ENCODE measurements around the gene DENND1A. TPM values are rescaled to one million over a fixed set of nuclear protein-coding genes. Genes with fewer than 3 reads are reported as not detected.

The DENND1A gene
- total RNA-seq, 1 donor from 2014 or later, result 48.1 TPM

DNA sequence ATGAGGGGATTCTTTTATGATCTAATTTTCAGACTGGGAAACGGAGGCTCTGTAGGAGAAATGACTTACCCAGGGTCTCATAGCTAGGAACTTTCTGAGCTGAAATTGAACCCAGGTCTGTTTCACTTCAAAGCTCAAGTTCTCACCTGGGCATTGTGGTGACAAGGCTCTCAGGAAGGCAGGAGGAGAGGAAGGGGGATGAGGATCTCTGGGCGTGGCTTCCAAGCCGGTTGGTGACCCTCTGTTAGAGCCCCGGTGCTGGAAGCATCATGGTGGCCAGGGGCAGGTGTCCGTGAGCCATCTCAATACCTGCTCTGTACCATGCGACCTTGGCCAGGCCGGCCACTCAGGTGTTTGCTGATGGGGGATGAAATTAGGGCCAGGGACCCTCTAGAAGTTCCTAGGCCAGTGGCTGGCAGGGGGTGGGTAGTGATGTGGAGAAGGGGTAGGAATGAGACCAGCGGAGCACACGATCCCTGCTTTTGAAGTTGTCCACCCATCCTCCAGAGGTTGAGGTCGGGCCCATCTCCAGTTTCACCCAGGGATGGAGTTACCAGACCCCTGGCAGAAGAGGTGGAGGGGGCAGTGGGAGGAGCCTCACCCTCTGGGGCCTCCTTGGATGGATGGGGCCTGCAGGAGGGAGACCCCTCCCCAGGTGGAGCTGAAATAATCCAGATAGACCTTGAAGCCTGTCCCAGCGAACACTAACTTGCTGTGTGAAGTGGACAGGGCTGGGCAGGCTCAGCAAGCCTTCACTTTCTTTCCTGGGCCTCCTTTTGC lies 568.0 kb downstream of the DENND1A start:
- H3K36me3 ChIP-seq, result no peaks in the 10 kb centered on the region
- Mint-ChIP-seq H3K27ac (peak overlapping the region; percentile 74), H3K4me3 (peak overlapping the region; percentile 78), H3K36me3 (peaks cover 16% of the 10 kb centered on the region), H3K9me3 (no peaks in the 10 kb centered on the region), H3K27me3 (ENCODE audit: insufficient read depth, low read depth) (peaks cover 11% of the 10 kb centered on the region), H3K4me1 (peaks cover 76% of the 10 kb centered on the region)
- TF ChIP-seq, protein P1, sequence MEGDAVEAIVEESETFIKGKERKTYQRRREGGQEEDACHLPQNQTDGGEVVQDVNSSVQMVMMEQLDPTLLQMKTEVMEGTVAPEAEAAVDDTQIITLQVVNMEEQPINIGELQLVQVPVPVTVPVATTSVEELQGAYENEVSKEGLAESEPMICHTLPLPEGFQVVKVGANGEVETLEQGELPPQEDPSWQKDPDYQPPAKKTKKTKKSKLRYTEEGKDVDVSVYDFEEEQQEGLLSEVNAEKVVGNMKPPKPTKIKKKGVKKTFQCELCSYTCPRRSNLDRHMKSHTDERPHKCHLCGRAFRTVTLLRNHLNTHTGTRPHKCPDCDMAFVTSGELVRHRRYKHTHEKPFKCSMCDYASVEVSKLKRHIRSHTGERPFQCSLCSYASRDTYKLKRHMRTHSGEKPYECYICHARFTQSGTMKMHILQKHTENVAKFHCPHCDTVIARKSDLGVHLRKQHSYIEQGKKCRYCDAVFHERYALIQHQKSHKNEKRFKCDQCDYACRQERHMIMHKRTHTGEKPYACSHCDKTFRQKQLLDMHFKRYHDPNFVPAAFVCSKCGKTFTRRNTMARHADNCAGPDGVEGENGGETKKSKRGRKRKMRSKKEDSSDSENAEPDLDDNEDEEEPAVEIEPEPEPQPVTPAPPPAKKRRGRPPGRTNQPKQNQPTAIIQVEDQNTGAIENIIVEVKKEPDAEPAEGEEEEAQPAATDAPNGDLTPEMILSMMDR (IDR thresholded peaks at IDR 0.05), result no peak
- TF ChIP-seq EZH2phosphoT487 (IDR thresholded peaks at IDR 0.05) (no peak), EZH2 (IDR thresholded peaks at IDR 0.05) (no peak)
- no peak for DNase-seq (ENCODE audit: low spot score)
- peak overlapping the region; percentile 72 for H3K4me2 ChIP-seq
- H3K9me3 ChIP-seq (ENCODE audit: low read depth), result no peaks in the 10 kb centered on the region
- peaks cover 51% of the 10 kb centered on the region for H3F3A ChIP-seq (ENCODE audit: low read depth)
- H3K27ac ChIP-seq, result no peak overlapping the region
- H3K4me1 ChIP-seq, result peaks cover 63% of the 10 kb centered on the region
- H3K4me3 ChIP-seq, result no peak overlapping the region
- peaks cover 79% of the 10 kb centered on the region for H3K79me2 ChIP-seq (ENCODE audit: low read depth)
- H2AFZ ChIP-seq (replicated peaks), result no peak overlapping the region
- H3K9ac ChIP-seq, result no peak overlapping the region
- H4K20me1 ChIP-seq (ENCODE audit: low read depth), result peaks cover 55% of the 10 kb centered on the region
- H3K27me3 ChIP-seq, result no peaks in the 10 kb centered on the region

DNA sequence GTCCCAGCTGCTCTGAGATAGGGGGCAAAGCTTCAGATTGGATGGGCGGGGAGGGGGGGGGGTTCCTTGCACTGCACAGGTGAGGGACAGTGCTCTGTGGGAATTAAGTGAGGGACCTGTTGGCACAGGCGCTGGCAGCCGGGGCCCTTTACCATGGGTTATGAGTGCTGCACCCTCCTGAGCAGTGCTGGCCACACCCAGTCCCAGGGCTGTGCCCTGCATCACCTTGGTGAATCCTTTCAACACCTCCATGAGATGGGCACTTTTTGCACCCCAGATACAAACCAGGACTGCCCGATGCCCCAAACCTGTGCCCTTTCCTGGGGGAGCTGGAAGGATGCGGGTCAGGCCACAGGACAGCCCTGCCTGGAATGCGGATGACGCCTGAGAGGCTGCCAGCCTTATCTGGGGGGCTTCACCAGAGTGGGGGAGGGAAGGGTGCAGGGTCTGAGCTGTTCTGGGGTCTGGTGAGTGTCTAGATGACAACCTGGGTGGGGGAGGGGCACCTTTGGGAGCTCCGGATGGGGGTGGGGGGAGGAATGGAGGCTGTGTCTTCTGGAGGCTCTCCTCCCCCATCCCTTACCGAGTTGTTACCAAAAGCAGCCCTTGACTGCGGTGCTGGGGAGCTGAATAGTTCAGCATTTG lies 568.7 kb downstream of the DENND1A start:
- H3K27me3 Mint-ChIP-seq (ENCODE audit: insufficient read depth, low read depth), result peaks cover 14% of the 10 kb centered on the region
- H3K9ac ChIP-seq, result no peak overlapping the region
- H2AFZ ChIP-seq (replicated peaks), result no peak overlapping the region
- H3K9me3 ChIP-seq (ENCODE audit: low read depth), result no peaks in the 10 kb centered on the region
- peaks cover 51% of the 10 kb centered on the region for H4K20me1 ChIP-seq (ENCODE audit: low read depth)
- no peak overlapping the region for H3K27ac ChIP-seq
- H3K4me1 ChIP-seq, result peaks cover 63% of the 10 kb centered on the region
- H3K36me3 Mint-ChIP-seq, result peaks cover 16% of the 10 kb centered on the region
- no peaks in the 10 kb centered on the region for H3K27me3 ChIP-seq
- H3K9me3 Mint-ChIP-seq, result no peaks in the 10 kb centered on the region
- peak overlapping the region; percentile 74 for H3K27ac Mint-ChIP-seq
- peaks cover 58% of the 10 kb centered on the region for H3F3A ChIP-seq (ENCODE audit: low read depth)
- no peak for DNase-seq (ENCODE audit: low spot score)
- H3K36me3 ChIP-seq, result no peaks in the 10 kb centered on the region
- H3K4me2 ChIP-seq, result peak overlapping the region; percentile 72
- H3K4me3 Mint-ChIP-seq, result peak overlapping the region; percentile 78
- TF ChIP-seq EZH2 (IDR thresholded peaks at IDR 0.05) (no peak), EZH2phosphoT487 (IDR thresholded peaks at IDR 0.05) (no peak)
- TF ChIP-seq, protein P1 (IDR thresholded peaks at IDR 0.05), result no peak
- peaks cover 86% of the 10 kb centered on the region for H3K79me2 ChIP-seq (ENCODE audit: low read depth)
- H3K4me3 ChIP-seq, result peak overlapping the region; percentile 21
- H3K4me1 Mint-ChIP-seq, result peaks cover 80% of the 10 kb centered on the region

DNA sequence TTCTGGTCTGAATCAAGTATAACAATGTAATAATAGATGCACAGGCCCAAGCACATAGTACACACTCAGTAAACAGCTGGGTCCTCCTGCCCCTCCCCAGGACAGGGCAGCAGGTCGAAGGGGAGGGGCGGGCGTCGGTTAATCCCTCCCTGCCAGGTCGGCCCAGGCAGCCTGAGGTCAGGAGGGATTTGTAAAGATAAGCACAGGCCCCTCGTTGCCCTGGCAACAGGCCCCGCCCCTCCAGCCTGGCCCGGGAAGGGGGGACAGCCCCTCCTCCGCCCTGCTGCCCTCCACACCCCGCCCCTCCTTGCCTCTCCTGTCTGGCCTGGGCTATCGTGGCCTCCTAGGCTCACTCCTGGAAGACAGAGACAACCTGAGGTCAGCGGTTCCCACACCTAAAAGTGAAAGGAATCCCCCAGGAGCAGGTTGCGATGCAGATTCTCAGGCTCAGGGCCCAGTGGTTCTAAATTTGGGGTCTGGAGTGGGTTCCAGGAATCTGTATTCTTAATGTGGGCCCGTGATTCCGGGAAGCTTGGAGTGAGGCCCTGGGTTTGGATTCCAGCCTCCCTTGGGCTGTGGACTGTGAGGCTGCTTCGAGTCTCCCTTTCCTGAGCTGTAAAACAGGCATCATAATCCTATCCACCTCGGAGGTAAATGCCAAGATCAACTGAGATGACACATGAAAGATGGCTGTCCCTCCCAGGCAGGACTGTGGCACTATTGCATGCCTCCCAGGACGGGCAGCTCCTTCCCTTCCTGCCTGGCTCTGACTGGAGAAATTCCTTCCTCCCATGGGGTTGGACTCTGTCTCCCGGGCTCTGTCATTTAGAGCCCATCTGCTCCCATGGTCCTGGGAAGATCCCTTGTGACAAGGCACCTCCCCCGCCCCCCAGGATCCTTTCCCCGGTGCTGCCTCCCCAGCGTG lies 569.5 kb downstream of the DENND1A start:
- H3K4me3 ChIP-seq, result peak overlapping the region; percentile 21
- no peak overlapping the region for H3K9ac ChIP-seq
- TF ChIP-seq EZH2 (IDR thresholded peaks at IDR 0.05), result no peak
- no peak for TF ChIP-seq EZH2phosphoT487 (IDR thresholded peaks at IDR 0.05)
- TF ChIP-seq, protein P1 (IDR thresholded peaks at IDR 0.05), result no peak
- H3K4me1 ChIP-seq, result peaks cover 63% of the 10 kb centered on the region
- no peak overlapping the region for H3K27ac ChIP-seq
- peak overlapping the region; percentile 98 for H3K27ac Mint-ChIP-seq
- peaks cover 63% of the 10 kb centered on the region for H3F3A ChIP-seq (ENCODE audit: low read depth)
- peak; percentile 98 for DNase-seq (ENCODE audit: low spot score)
- peak overlapping the region; percentile 81 for H3K4me3 Mint-ChIP-seq
- H3K4me2 ChIP-seq, result peak overlapping the region; percentile 99
- H3K79me2 ChIP-seq (ENCODE audit: low read depth), result peaks cover 85% of the 10 kb centered on the region
- H3K9me3 ChIP-seq (ENCODE audit: low read depth), result no peaks in the 10 kb centered on the region
- H3K27me3 Mint-ChIP-seq (ENCODE audit: insufficient read depth, low read depth), result peaks cover 14% of the 10 kb centered on the region
- H3K36me3 ChIP-seq, result no peaks in the 10 kb centered on the region
- no peaks in the 10 kb centered on the region for H3K9me3 Mint-ChIP-seq
- no peak overlapping the region for H2AFZ ChIP-seq (replicated peaks)
- H4K20me1 ChIP-seq (ENCODE audit: low read depth), result peaks cover 47% of the 10 kb centered on the region
- peaks cover 14% of the 10 kb centered on the region for H3K36me3 Mint-ChIP-seq
- H3K27me3 ChIP-seq, result no peaks in the 10 kb centered on the region
- peaks cover 81% of the 10 kb centered on the region for H3K4me1 Mint-ChIP-seq
